Left renal cortex interstitium (tissue), 4 donors: ENCODE measurements around the gene GLIS1. TPM values are rescaled to one million over a fixed set of nuclear protein-coding genes. Genes with fewer than 3 reads are reported as not detected.
"Not testable (repeated sequence)": the region's sequence is repeated elsewhere in the genome, so short reads cannot be mapped to it uniquely, and the experiment has no call there.

Source experiments
- DNase-seq, 4 donors: peaks; one replicate each; pipeline ENCODE4 v3.0.0-alpha.2; 2013; ENCODE audit warnings: low read depth in 4 of 4, low spot score in 2 of 4, missing footprints in 1 of 4
- polyA plus RNA-seq, 4 donors: library from polyadenylated mRNA; unstranded; fragments of 120-200 nt; gene quantifications; one replicate each; pipeline ENCODE4 v1.2.1, GENCODE V29; 2013; ENCODE audit not compliant: insufficient read length in 4 of 4

Gene GLIS1
- polyA plus RNA-seq, 4 donors = 1.8 to 3.6 (median 3.0) TPM

GRCh38 chr1:53572065-53572814, 166.7 kb downstream of the GLIS1 start:
- no peak for DNase-seq

DNA sequence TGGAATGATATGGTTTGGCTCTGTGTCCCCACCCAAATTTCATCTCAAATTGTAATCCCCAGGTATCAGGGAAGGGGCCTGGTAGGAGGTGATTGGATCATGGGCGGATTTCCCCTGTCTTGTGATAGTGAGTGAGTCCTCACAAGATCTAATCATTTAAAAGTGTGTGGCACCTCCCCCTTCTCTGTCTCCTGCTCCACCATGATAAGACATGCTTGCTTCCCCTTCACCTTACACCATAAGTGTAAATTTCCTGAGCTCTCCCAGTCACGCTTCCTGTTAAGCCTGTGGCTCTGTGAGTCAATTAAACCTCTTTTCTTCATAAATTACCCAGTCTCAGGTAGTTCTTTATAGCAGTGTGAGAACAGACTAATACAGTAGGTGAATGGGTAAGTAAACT, 170.4 kb downstream of the GLIS1 start:
- DNase-seq = no peak

- no peak for DNase-seq
Observed at GRCh38 chr1:53567851-53568250, 171.1 kb downstream of the GLIS1 start.

- no peak for DNase-seq
Observed at GRCh38 chr1:53567450-53567849, 171.5 kb downstream of the GLIS1 start.

DNA sequence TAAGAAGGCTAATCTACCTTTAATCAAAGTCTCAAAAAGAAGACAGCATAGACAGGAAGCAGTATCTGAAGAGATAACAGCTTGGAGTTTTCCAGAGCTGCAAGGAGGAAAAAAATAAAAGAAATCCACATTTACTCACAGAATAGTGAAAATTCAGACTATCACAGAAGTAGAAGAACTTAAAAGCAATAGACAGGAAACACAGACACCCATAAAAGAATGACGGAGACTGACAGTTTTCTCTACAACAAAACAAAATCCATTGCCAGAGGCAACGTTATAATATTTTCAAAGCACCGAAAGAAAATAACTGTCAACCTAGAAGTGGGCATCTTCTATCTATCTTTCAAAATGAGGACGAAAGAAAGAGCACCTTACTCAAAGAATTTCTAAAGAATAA, 175.4 kb downstream of the GLIS1 start:
- no peak for DNase-seq

- DNase-seq = no peak
Observed at GRCh38 chr1:53562981-53563379, 176.0 kb downstream of the GLIS1 start.

DNA sequence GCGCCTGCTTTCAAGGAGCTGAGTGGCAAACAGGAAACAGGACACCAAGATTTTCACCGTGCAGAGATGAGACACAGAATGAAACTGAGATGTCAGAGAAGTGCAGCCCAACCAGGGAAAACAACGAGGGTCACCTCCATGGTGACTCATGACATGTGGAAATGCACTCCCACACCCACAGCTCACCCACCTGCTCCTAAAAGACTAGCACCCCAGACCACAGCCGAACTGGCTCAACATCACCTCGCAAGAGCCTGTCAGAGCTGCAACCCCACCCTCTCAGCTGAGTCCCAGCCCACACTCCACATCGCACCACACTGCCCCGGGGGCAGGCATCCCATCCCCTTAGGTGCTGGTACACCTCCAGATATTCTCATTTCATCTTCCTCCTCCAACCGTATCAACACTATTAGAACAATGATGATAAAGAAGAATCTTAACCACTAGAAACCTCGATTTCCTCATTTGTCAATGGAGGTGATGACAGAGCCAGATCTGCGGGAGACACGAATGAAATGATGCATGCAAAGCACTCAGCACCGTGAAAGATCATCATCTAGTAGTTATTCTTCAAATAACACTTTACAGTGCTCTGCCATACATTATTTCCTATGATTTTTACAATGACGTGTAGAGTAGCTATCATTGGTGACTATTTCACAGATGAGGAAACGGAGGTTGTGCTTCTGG, 176.5 kb downstream of the GLIS1 start:
- no peak for DNase-seq

DNA sequence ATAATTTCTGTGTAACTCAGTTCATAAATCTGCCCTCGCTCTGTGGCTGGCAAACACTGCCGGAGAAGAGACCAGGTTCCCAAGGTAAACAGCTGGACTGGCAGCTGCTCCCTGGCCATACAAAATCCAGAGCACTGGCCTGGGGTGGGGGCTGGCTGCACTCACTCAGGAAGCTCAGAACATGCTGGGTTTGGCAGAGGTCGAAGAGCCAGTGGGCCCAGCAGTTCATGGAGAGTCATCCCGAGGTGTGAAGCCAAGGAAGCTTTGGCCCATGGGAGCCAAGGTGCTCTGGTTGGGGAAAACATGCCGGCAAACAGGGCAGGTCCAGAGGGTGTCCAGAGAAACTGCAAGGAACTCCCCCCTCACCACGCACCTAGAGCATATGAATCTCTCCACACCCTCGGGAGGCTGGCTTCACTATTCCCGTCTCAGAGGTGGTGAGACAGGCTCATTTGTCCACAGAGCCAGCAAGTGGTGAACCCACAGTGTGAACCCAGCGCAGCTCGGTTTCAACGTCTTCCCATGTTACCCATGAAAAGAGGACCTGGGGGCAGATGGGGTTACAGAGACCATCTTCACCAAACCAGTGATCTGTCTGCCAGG, 177.4 kb downstream of the GLIS1 start:
- no peak for DNase-seq

GRCh38 chr1:53560581-53561502, 178.1 kb downstream of the GLIS1 start:
- no peak for DNase-seq

DNA sequence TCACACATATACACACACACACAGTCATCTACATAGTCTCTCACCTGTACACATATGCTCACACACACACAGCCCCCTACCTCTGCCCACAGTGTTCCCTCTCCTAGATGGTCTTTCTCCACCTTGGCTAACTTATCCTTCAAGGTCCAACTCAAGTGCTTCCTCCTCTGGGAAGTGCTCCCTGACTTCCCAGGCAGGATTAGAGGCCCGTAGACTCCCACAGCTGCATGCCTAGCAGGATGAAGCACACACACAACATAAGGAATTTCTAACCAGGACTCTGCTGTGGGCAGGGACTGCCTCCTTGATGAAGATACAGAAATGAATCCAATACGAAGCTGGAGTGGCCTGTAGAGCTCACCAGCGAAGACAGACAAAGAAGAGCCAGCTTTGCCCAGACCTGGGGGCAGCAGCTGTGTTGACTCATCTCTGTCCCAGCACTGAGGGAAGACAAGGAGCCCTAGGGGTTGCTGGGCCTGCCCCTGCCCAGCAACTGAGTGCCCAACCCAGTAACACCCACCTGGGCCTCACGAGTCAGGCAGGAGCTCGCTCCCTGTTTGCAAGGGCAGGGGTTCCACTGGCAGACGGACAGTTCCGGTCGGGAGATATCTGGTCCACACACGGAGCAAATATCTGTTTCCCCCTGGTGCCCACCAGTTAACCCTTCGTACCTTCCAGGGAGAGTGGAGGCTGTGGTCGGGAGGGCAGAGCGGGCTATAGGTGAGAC, 178.9 kb downstream of the GLIS1 start:
- no peak for DNase-seq

GRCh38 chr1:53559391-53559815, 179.6 kb downstream of the GLIS1 start:
- DNase-seq = no peak

- DNase-seq = no peak
Observed at GRCh38 chr1:53558739-53559315, 180.1 kb downstream of the GLIS1 start.

DNA sequence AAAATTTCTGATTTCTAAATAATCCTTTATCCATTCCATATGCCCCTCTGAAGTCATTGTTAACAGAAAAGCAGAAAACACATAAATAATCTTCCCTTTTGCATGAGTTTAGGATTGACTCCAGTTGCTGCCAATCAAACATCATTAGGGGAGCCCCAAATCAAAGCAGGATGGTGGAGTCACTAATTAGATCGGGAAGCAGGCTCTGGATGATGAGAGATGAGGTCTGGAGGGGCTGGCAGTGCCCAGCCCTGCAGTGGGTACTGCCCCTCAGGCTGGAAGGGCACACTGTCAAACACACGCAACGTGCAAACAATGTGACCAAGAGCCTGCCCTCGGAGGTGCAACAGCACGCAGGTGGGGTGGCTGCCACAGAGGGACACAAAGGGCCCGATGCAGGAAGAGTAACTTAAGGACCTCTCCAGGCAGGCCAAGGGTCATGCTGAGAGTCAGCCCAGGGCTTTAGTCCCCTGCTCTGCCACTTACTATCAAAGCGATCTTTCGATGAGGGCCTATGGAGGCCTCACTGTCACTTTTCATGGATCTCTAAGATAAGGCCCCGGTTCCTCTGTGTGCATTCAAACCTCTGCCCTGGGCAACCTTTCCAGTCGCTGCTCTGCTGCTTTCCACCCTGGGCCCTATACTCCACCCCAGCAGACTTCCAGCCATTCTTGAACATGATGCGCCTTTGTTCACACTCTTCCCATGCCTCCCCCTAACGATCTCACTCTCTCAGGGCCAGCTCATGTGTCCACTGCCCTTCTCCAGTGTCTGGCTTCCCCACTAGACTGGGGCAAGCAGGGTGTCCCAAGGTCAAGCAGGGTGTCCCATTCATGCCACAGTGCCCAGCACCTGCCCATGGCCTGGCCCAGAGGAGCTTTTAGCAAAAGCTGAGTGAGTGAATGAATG, 180.9 kb downstream of the GLIS1 start:
- no peak for DNase-seq

GRCh38 chr1:53557369-53557768, 181.6 kb downstream of the GLIS1 start:
- no peak for DNase-seq

DNA sequence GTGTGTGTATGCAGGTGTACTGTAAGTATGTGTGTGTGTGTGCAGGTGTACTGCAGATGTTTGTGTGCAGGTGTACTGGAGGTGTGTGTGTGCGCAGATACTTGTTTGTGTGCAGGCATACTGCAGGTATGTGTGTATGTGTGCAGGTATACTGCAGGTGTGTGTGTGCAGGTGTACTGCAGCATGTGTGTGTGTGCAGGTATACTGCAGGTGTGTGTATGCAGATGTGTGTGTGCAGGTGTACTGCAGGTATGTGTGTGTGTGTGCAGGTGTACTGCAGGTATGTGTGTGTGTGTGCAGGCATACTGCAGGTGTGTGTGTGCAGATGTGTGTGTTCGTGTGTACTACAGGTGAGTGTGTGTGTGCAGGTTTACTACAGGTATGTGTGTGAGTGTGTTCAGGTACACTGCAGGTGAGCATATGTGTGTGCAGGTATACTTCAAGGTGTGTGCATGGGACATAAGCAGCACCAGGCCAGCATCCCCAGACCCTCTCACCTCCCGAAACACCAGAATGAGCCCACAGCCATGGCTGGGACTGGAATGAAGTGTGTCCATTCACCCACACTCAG, 182.2 kb downstream of the GLIS1 start:
- no peak for DNase-seq

GRCh38 chr1:53555620-53556326, 183.2 kb downstream of the GLIS1 start:
- not testable (repeated sequence) for DNase-seq

GRCh38 chr1:53554592-53555305, 184.2 kb downstream of the GLIS1 start:
- DNase-seq = no peak
